Naive thymus-derived CD4-positive, alpha-beta T cell (primary cell): ENCODE results near the gene SAT2. TPM values are rescaled to one million over a fixed set of nuclear protein-coding genes. Genes with fewer than 3 reads are reported as not detected.

ENCODE experiments used
- ATAC-seq: fragments of 150-1000 bp; cut with Tn5 transposase; 2 replicates; pipeline ENCODE4 v1.10.0; 2021; ENCODE audit warnings: mild to moderate bottlenecking, moderate library complexity
- CTCF ChIA-PET: fragments of 350-600 bp; sonication (Branson Sonifier 250); formaldehyde crosslinking; loops from one replicate; lab custom pipeline; 2021; ENCODE audit warnings: antibody characterized with exemption; lab: Charles Lee
- POLR2A ChIA-PET: fragments of 350-600 bp; sonication (Branson Sonifier 250); formaldehyde crosslinking; loops from one replicate; lab custom pipeline; 2021; ENCODE audit warnings: antibody characterized with exemption, inconsistent platforms; lab: Charles Lee
- DNase-seq, 9 donors: peaks; one replicate each; pipeline versions ENCODE4 v3.0.0 to v3.0.0-alpha.2; 2020 to 2022; ENCODE audit warnings: mixed read lengths in 1 of 9
- H3K27ac ChIP-seq: one replicate; pipeline ENCODE4 v1.7.0; 2013; ENCODE audit warnings: mild to moderate bottlenecking, low read depth, low read length, moderate library complexity
- H3K27me3 ChIP-seq, 2 donors: one replicate each; pipeline ENCODE4 v1.7.0; 2013; ENCODE audit warnings: low read length in 2 of 2, mild to moderate bottlenecking in 2 of 2, moderate library complexity in 2 of 2; ENCODE audit not compliant: control insufficient read depth in 2 of 2, insufficient read depth in 2 of 2
- H3K36me3 ChIP-seq, 3 experiments: 1 replicate in 2 of 3; 2 replicates in 1 of 3; pipeline ENCODE4 v1.7.0; 2013; ENCODE audit warnings: low read length in 3 of 3, mild to moderate bottlenecking in 3 of 3, moderate library complexity in 1 of 3; ENCODE audit not compliant: insufficient read depth in 3 of 3, control insufficient read depth in 2 of 3
- H3K4me1 ChIP-seq, 2 donors: one replicate each; pipeline ENCODE4 v1.7.0; 2013; ENCODE audit warnings: low read length in 2 of 2, mild to moderate bottlenecking in 2 of 2, moderate library complexity in 1 of 2; ENCODE audit not compliant: control insufficient read depth in 2 of 2, insufficient read depth in 2 of 2
- H3K4me3 ChIP-seq: 2 replicates; pipeline ENCODE4 v1.7.0; 2013; ENCODE audit warnings: mild to moderate bottlenecking, low read length
- H3K9me3 ChIP-seq, 3 experiments: 1 replicate in 2 of 3; 2 replicates in 1 of 3; pipeline ENCODE4 v1.7.0; 2013; ENCODE audit warnings: low read length in 3 of 3; ENCODE audit not compliant: control insufficient read depth in 2 of 3
- H3K27ac Mint-ChIP-seq, 9 donors: one replicate each; pipeline ENCODE4 v1.8.0; 2020 to 2022; ENCODE audit warnings: mixed read lengths in 9 of 9, mild to moderate bottlenecking in 8 of 9, moderate library complexity in 5 of 9, inconsistent platforms in 2 of 9
- H3K27me3 Mint-ChIP-seq, 5 donors: one replicate each; pipeline ENCODE4 v1.8.0; 2021 to 2022; ENCODE audit warnings: mixed read lengths in 5 of 5, mild to moderate bottlenecking in 1 of 5
- H3K36me3 Mint-ChIP-seq, 5 donors: one replicate each; pipeline ENCODE4 v1.8.0; 2020 to 2022; ENCODE audit warnings: mixed read lengths in 5 of 5, mild to moderate bottlenecking in 3 of 5, inconsistent platforms in 1 of 5
- H3K4me1 Mint-ChIP-seq, 7 donors: one replicate each; pipeline ENCODE4 v1.8.0; 2020 to 2022; ENCODE audit warnings: mixed read lengths in 7 of 7, mild to moderate bottlenecking in 3 of 7, inconsistent platforms in 1 of 7
- H3K4me3 Mint-ChIP-seq, 10 donors: one replicate each; pipeline ENCODE4 v1.8.0; 2020 to 2022; ENCODE audit warnings: mild to moderate bottlenecking in 10 of 10, mixed read lengths in 10 of 10, moderate library complexity in 6 of 10, inconsistent platforms in 2 of 10
- H3K9me3 Mint-ChIP-seq, 11 donors: one replicate each; pipeline ENCODE4 v1.8.0; 2020 to 2022; ENCODE audit warnings: mixed read lengths in 11 of 11, mild to moderate bottlenecking in 4 of 11, inconsistent platforms in 1 of 11, moderate library complexity in 1 of 11
- intact Hi-C, 2 donors: fragments of 100-400 bp; cut with micrococcal nuclease; formaldehyde crosslinking; loops; one replicate each; pipeline ENCODE4 v1.15.1; 2023
- polyA plus RNA-seq, 2 donors: library from polyadenylated mRNA; unstranded; fragments of 300-500 nt; fragmentation: Illumina TruSeq; gene quantifications; one replicate each; pipeline ENCODE4 v1.2.3, GENCODE V29; 2021
- total RNA-seq, 6 experiments: library from RNA in 5 of 6; stranded (reverse) in 5 of 6; gene quantifications; 1 replicate in 5 of 6; 2 replicates in 1 of 6; pipeline ENCODE4 v1.2.3 and lab custom pipeline; 2021 to 2026

SAT2 gene
- total and polyA plus RNA-seq, 7 experiments from 2014 or later = 26.5 to 95.0 (median 53.2) TPM

GRCh38 chr17:7667656-7668406 lies 40.2 kb upstream of the SAT2 start:
- Mint-ChIP-seq H3K36me3 (peaks cover 5 to 25% (median 10%) of the 10 kb centered on the region in 5 donors), H3K27ac (peak overlapping the region in 4 of 9 donors; percentile 13 to 70 (median 29)), H3K27me3 (no peaks in the 10 kb centered on the region), H3K4me3 (no peak overlapping the region), H3K9me3 (no peaks in the 10 kb centered on the region), H3K4me1 (no peaks in the 10 kb centered on the region)
- Histone ChIP-seq H3K27me3 (no peaks in the 10 kb centered on the region), H3K27ac (no peak overlapping the region), H3K9me3 (no peaks in the 10 kb centered on the region), H3K4me1 (no peaks in the 10 kb centered on the region), H3K4me3 (no peak overlapping the region), H3K36me3 (peaks cover 4 to 60% (median 9%) of the 10 kb centered on the region in 3 experiments)
- CTCF ChIA-PET = interaction anchor here (0.6 kb wide), 2 partner anchors 31 to 404 kb away, joined by 3 to 5 read pairs; no protein-coding TSS in a partner anchor
- DNase-seq = no peak
- POLR2A ChIA-PET = interaction anchor here (0.6 to 2.0 kb wide), 5 partner anchors 15 to 126 kb away, joined by 3 to 10 read pairs (median 3); partner anchors contain the start of gene TP53
- no peak for ATAC-seq
- intact Hi-C loops = no loop called here

GRCh38 chr17:7656958-7657609 lies 29.5 kb upstream of the SAT2 start:
- H3K27ac ChIP-seq = no peak overlapping the region
- peaks cover 0 to 34% (median 13%) of the 10 kb centered on the region in 5 donors for H3K27me3 Mint-ChIP-seq
- ChIA-PET POLR2A (interaction anchor here (0.5 to 1.0 kb wide), 4 partner anchors 29 to 184 kb away, joined by 3 to 4 read pairs (median 4); partner anchors contain the start of genes MPDU1, SAT2, TP53 and WRAP53), CTCF (interaction anchor here (1.5 kb wide), 1 partner anchor 31 kb away, joined by 6 read pairs; the partner anchor contains the start of genes TP53 and WRAP53)
- H3K4me3 ChIP-seq = no peak overlapping the region
- peak overlapping the region in 1 of 9 donors; percentile 43 for H3K27ac Mint-ChIP-seq
- DNase-seq (no peak), ATAC-seq (no peak)
- intact Hi-C loops = no loop called here
- H3K36me3 ChIP-seq = no peaks in the 10 kb centered on the region
- H3K4me3 Mint-ChIP-seq = no peak overlapping the region
- H3K9me3 ChIP-seq = no peaks in the 10 kb centered on the region
- H3K27me3 ChIP-seq = no peaks in the 10 kb centered on the region
- peaks cover 0 to 5% (median 0%) of the 10 kb centered on the region in 7 donors for H3K4me1 Mint-ChIP-seq
- H3K36me3 Mint-ChIP-seq = peaks cover 0 to 2% (median 0%) of the 10 kb centered on the region in 5 donors
- peaks cover 0 to 1% (median 0%) of the 10 kb centered on the region in 11 donors for H3K9me3 Mint-ChIP-seq
- no peaks in the 10 kb centered on the region for H3K4me1 ChIP-seq

GRCh38 chr17:7655541-7655840 lies 27.9 kb upstream of the SAT2 start:
- Mint-ChIP-seq H3K4me1 (peaks cover 2 to 13% (median 7%) of the 10 kb centered on the region in 7 donors), H3K36me3 (peaks cover 0 to 2% (median 0%) of the 10 kb centered on the region in 5 donors), H3K27ac (no peak overlapping the region), H3K9me3 (peaks cover 0 to 1% (median 0%) of the 10 kb centered on the region in 11 donors), H3K4me3 (no peak overlapping the region), H3K27me3 (peaks cover 7 to 45% (median 24%) of the 10 kb centered on the region in 5 donors)
- Histone ChIP-seq H3K27ac (no peak overlapping the region), H3K36me3 (no peaks in the 10 kb centered on the region), H3K4me1 (peaks cover 6 to 13% of the 10 kb centered on the region in 2 donors), H3K27me3 (peaks cover 0 to 8% of the 10 kb centered on the region in 2 donors), H3K4me3 (no peak overlapping the region), H3K9me3 (no peaks in the 10 kb centered on the region)
- no peak for DNase-seq
- ChIA-PET CTCF (no interaction called here), POLR2A (interaction anchor here (0.5 to 1.0 kb wide), 3 partner anchors 25 to 60 kb away, joined by 3 to 4 read pairs (median 3); partner anchors contain the start of gene TP53)
- no peak for ATAC-seq
- intact Hi-C loops = no loop called here

GRCh38 chr17:7654832-7655540 lies 27.4 kb upstream of the SAT2 start:
- ChIA-PET CTCF (no interaction called here), POLR2A (interaction anchor here (0.5 to 0.8 kb wide), 2 partner anchors 32 to 60 kb away, joined by 3 to 4 read pairs; partner anchors contain the start of gene TP53)
- H3K4me1 ChIP-seq = peaks cover 11 to 18% of the 10 kb centered on the region in 2 donors
- ATAC-seq = no peak
- H3K27me3 ChIP-seq = peaks cover 0 to 13% of the 10 kb centered on the region in 2 donors
- H3K4me3 ChIP-seq = no peak overlapping the region
- Mint-ChIP-seq H3K9me3 (peaks cover 0 to 1% (median 0%) of the 10 kb centered on the region in 11 donors), H3K27ac (no peak overlapping the region), H3K36me3 (peaks cover 0 to 4% (median 0%) of the 10 kb centered on the region in 5 donors), H3K27me3 (peaks cover 12 to 50% (median 29%) of the 10 kb centered on the region in 5 donors), H3K4me3 (peak overlapping the region in 1 of 10 donors; percentile 17), H3K4me1 (peaks cover 7 to 18% (median 12%) of the 10 kb centered on the region in 7 donors)
- no peaks in the 10 kb centered on the region for H3K9me3 ChIP-seq
- no peak for DNase-seq
- H3K27ac ChIP-seq = no peak overlapping the region
- H3K36me3 ChIP-seq = no peaks in the 10 kb centered on the region
- intact Hi-C loops = no loop called here

- no peak overlapping the region for H3K4me3 ChIP-seq
- Mint-ChIP-seq H3K36me3 (peaks cover 0 to 4% (median 0%) of the 10 kb centered on the region in 5 donors), H3K4me3 (peak overlapping the region in 8 of 10 donors; percentile 14 to 92 (median 50)), H3K27me3 (peaks cover 16 to 64% (median 33%) of the 10 kb centered on the region in 5 donors), H3K9me3 (peaks cover 0 to 1% (median 0%) of the 10 kb centered on the region in 11 donors), H3K27ac (peak overlapping the region in 1 of 9 donors; percentile 10), H3K4me1 (peaks cover 10 to 21% (median 15%) of the 10 kb centered on the region in 7 donors)
- ATAC-seq = no peak
- no peaks in the 10 kb centered on the region for H3K9me3 ChIP-seq
- H3K4me1 ChIP-seq = peaks cover 11 to 21% of the 10 kb centered on the region in 2 donors
- peaks cover 0 to 15% of the 10 kb centered on the region in 2 donors for H3K27me3 ChIP-seq
- intact Hi-C loops = no loop called here
- no peaks in the 10 kb centered on the region for H3K36me3 ChIP-seq
- no peak for DNase-seq
- ChIA-PET POLR2A (interaction anchor here (0.7 to 3.1 kb wide), 3 partner anchors 10 to 34 kb away, joined by 3 to 55 read pairs (median 10); partner anchors contain the start of genes TP53 and WRAP53), CTCF (interaction anchor here (0.5 to 1.1 kb wide), 3 partner anchors 14 to 207 kb away, joined by 3 read pairs; no protein-coding TSS in a partner anchor)
- no peak overlapping the region for H3K27ac ChIP-seq
These were observed 25.1 kb upstream of the SAT2 start for GRCh38 chr17:7652388-7653356.
